HCT116 (cell line): ENCODE results near the gene MROH7.

ENCODE experiments used
- FOSL1 ChIP-seq: IDR thresholded peaks from 2 replicates; pipeline ENCODE4 v1.6.1; 2012; ENCODE audit warnings: low read depth
- POLR2A ChIP-seq: IDR thresholded peaks from 2 replicates; pipeline ENCODE4 v1.7.0; 2011; ENCODE audit warnings: borderline replicate concordance; ENCODE audit not compliant: insufficient read depth, insufficient read length; ENCODE audit errors: extremely low read depth
- POLR2AphosphoS5 ChIP-seq: IDR thresholded peaks from 2 replicates; pipeline ENCODE4 v1.6.1; 2011; ENCODE audit warnings: mild to moderate bottlenecking, low read depth, low read length, moderate library complexity
- SP1 ChIP-seq: IDR thresholded peaks from 2 replicates; pipeline ENCODE4 v1.6.1; 2012; ENCODE audit warnings: low read depth
- TCF7L2 ChIP-seq: IDR thresholded peaks from 2 replicates; pipeline ENCODE4 v1.7.0; 2011; ENCODE audit warnings: borderline replicate concordance, inconsistent platforms; ENCODE audit not compliant: insufficient read depth, insufficient read length; ENCODE audit errors: extremely low read depth
- YY1 ChIP-seq: IDR thresholded peaks from 2 replicates; pipeline ENCODE4 v1.6.1; 2011; ENCODE audit warnings: low read length, low read depth, moderate library complexity, mild to moderate bottlenecking; ENCODE audit not compliant: insufficient replicate concordance; ENCODE audit errors: extremely low read depth
- TF ChIP-seq, protein P1 (sequence below), 3 experiments: fragments of 200-600 bp in 1 of 3; sonication (generic) in 1 of 3; IDR thresholded peaks in 2 of 3; conservative IDR thresholded peaks in 1 of 3; 2 replicates each; pipeline ENCODE4 v1.5.1; 2012 to 2017; ENCODE audit warnings: low read depth in 2 of 3, low read length in 2 of 3, antibody characterized with exemption in 1 of 3, borderline replicate concordance in 1 of 3, control low read depth in 1 of 3, mild to moderate bottlenecking in 1 of 3, mixed read lengths in 1 of 3, mixed run types in 1 of 3, moderate library complexity in 1 of 3; ENCODE audit not compliant: insufficient read depth in 1 of 3
- TF ChIP-seq, protein P2 (sequence below): IDR thresholded peaks from 2 replicates; pipeline ENCODE4 v1.6.1; 2012

DNA sequence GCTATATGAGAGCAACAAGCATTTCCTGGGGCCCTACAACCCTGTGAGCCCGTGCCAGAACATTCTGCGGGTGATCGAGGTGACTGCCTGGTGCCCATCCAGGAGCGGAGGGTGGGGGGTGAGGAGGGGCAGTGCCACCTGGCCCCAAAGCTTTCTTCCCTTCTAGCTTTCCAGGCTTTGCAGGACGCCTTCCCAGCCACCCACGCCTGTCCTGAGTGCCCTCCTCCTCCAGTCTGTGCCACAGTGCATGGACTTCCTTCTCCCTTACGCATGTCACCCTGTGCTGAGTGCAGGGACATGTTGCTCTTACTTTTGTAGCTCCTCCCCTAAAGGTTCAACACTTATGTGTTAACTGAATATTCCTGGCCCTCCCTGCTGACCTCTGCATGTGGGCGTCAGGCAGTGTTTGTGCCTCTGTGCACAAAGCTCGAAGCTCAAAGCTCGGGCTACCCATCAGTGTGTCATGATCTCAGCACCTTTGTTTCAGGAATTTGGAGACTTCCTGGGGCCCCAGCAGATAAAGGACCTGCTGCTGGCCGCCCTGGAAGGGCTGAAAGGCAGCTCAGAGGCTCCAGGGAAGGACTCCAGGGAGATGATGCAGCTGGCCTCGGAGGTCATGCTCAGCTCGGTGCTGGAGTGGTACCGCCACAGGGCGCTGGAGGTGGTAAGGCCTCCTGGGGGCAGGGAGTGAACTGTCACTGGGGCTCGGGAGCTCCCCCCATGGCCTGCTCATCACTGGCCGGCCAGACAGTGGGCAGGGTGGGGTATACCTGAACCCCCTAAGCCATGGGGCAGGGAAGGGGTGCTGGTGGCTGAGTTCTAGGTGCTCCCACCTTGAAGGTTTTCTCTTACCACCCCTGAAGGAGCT is 37.4 kb downstream of the MROH7 start:
- TF ChIP-seq, protein P1, sequence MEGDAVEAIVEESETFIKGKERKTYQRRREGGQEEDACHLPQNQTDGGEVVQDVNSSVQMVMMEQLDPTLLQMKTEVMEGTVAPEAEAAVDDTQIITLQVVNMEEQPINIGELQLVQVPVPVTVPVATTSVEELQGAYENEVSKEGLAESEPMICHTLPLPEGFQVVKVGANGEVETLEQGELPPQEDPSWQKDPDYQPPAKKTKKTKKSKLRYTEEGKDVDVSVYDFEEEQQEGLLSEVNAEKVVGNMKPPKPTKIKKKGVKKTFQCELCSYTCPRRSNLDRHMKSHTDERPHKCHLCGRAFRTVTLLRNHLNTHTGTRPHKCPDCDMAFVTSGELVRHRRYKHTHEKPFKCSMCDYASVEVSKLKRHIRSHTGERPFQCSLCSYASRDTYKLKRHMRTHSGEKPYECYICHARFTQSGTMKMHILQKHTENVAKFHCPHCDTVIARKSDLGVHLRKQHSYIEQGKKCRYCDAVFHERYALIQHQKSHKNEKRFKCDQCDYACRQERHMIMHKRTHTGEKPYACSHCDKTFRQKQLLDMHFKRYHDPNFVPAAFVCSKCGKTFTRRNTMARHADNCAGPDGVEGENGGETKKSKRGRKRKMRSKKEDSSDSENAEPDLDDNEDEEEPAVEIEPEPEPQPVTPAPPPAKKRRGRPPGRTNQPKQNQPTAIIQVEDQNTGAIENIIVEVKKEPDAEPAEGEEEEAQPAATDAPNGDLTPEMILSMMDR (IDR thresholded peaks at IDR 0.05 in 2 of 3, conservative IDR thresholded peaks at IDR 0.05 in 1 of 3; ENCODE audit: borderline replicate concordance in 1 of 3, insufficient read depth in 1 of 3, low read depth in 2 of 3, low read length in 2 of 3) = no peak
- no peak for TF ChIP-seq SP1
- TF ChIP-seq, protein P2, sequence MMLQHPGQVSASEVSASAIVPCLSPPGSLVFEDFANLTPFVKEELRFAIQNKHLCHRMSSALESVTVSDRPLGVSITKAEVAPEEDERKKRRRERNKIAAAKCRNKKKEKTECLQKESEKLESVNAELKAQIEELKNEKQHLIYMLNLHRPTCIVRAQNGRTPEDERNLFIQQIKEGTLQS = no peak
- no peak for TF ChIP-seq POLR2A
- TF ChIP-seq POLR2AphosphoS5 = no peak
- TF ChIP-seq YY1 = no peak
- TF ChIP-seq FOSL1 = no peak
- no peak for TF ChIP-seq TCF7L2
